K562 (cell line): ENCODE measurements around the gene NKX6-2. TPM values are rescaled to one million over a fixed set of nuclear protein-coding genes. Genes with fewer than 3 reads are reported as not detected.

Experiments used
- ATAC-seq: fragments of 200-7000 bp; cut with Tn5 transposase; 3 replicates; pipeline ENCODE4 v1.9.1; 2020; ENCODE audit warnings: moderate library complexity
- BruUV-seq: library from RNA; stranded (reverse); fragments of 400-500 nt; replicated peaks from 2 replicates; lab custom pipeline; 2021; lab: Mats Ljungman, UMichigan
- CTCF ChIA-PET: fragments of 300-600 bp; formaldehyde crosslinking; extraction: SDS; loops from one replicate; lab custom pipeline; 2021; ENCODE audit warnings: low intra/inter-chr PET ratio; lab: Yijun Ruan, JAX
- POLR2A ChIA-PET: fragments of 300-600, 350-650 bp; sonication (Branson Sonifier 250); formaldehyde crosslinking; extraction: SDS; loops from one replicate; lab custom pipeline; 2021; ENCODE audit warnings: antibody characterized with exemption, inconsistent platforms; lab: Yijun Ruan, JAX
- DNase-seq, 4 experiments: peaks; one replicate each; pipeline versions ENCODE4 v3.0.0 to v3.0.0-alpha.2; 2011 to 2018; ENCODE audit warnings: low spot score in 3 of 4, mixed read lengths in 3 of 4; ENCODE audit errors: extremely low read depth in 1 of 4
- FAIRE-seq: peaks from 2 replicates; lab custom pipeline; 2011; peaks lifted over from hg19 to GRCh38; lab: Jason Lieb, UNC
- H2AFZ ChIP-seq: 2 replicates; pipeline ENCODE4 v1.6.0; 2011; ENCODE audit warnings: low read depth, low read length, control low read depth, inconsistent platforms
- H3K27ac ChIP-seq: fragments of 200-600 bp; 3 replicates; pipeline ENCODE4 v1.8.0; 2011; ENCODE audit warnings: low read depth, mild to moderate bottlenecking, control low read depth, inconsistent platforms, low read length, moderate library complexity, mixed read lengths; ENCODE audit errors: extremely low read depth
- H3K27me3 ChIP-seq, 2 experiments: fragments of 300-600 bp in 1 of 2; 2 replicates in 1 of 2; 3 replicates in 1 of 2; pipeline versions ENCODE4 v1.6.0 to v1.8.0; 2011; ENCODE audit warnings: inconsistent platforms in 2 of 2, low read length in 2 of 2, mild to moderate bottlenecking in 1 of 2, mixed read lengths in 1 of 2, moderate library complexity in 1 of 2; ENCODE audit not compliant: control insufficient read depth in 2 of 2, insufficient read depth in 2 of 2
- H3K36me3 ChIP-seq: fragments of 300-600 bp; 3 replicates; pipeline ENCODE4 v1.8.0; 2011; ENCODE audit warnings: mild to moderate bottlenecking, low read length, inconsistent platforms; ENCODE audit not compliant: control insufficient read depth, insufficient read depth
- H3K4me1 ChIP-seq, 2 experiments: fragments of 200-600 bp in 1 of 2; replicated peaks in 1 of 2; 2 replicates in 1 of 2; 3 replicates in 1 of 2; pipeline versions ENCODE4 v1.5.1 to v1.8.0; 2011; ENCODE audit warnings: inconsistent platforms in 2 of 2, low read length in 2 of 2, mild to moderate bottlenecking in 1 of 2, mixed read lengths in 1 of 2, moderate library complexity in 1 of 2; ENCODE audit not compliant: control insufficient read depth in 2 of 2, insufficient read depth in 2 of 2
- H3K4me2 ChIP-seq: 2 replicates; pipeline ENCODE4 v1.6.1; 2011; ENCODE audit warnings: low read length, control low read depth, inconsistent platforms, mixed read lengths; ENCODE audit not compliant: insufficient read depth
- H3K4me3 ChIP-seq: fragments of 200-600 bp; sonication (generic), shearing (Covaris generic); 2 replicates; pipeline ENCODE4 v1.5.1; 2016; ENCODE audit warnings: control low read depth, inconsistent platforms
- H3K79me2 ChIP-seq: fragments of 200-600 bp; 3 replicates; pipeline ENCODE4 v1.8.0; 2011; ENCODE audit warnings: low read length, inconsistent platforms; ENCODE audit not compliant: control insufficient read depth, insufficient read depth
- H3K9ac ChIP-seq, 2 experiments: 2 replicates each; pipeline versions ENCODE4 v1.6.0 to v1.6.1; 2011; ENCODE audit warnings: low read depth in 2 of 2, low read length in 2 of 2, control low read depth in 1 of 2, inconsistent platforms in 1 of 2, mild to moderate bottlenecking in 1 of 2, mixed read lengths in 1 of 2; ENCODE audit not compliant: insufficient read depth in 1 of 2
- H3K9me1 ChIP-seq: one replicate; pipeline ENCODE4 v1.6.0; 2011; ENCODE audit warnings: inconsistent platforms, mild to moderate bottlenecking, low read length, moderate library complexity; ENCODE audit not compliant: control insufficient read depth, insufficient read depth
- H3K9me3 ChIP-seq: replicated peaks from 2 replicates; pipeline ENCODE4 v1.5.1; 2011; ENCODE audit warnings: low read depth, low read length, inconsistent platforms; ENCODE audit not compliant: control insufficient read depth, insufficient read depth
- H4K20me1 ChIP-seq: replicated peaks from 2 replicates; pipeline ENCODE4 v1.6.1; 2011; ENCODE audit warnings: low read length, inconsistent platforms, mixed read lengths; ENCODE audit not compliant: control insufficient read depth, insufficient read depth
- BHLHE40 ChIP-seq: IDR thresholded peaks from 2 replicates; pipeline ENCODE4 v1.6.1; 2011; ENCODE audit warnings: low read length, improper control_type of control experiment
- CBX8 ChIP-seq: fragments of 200-600 bp; sonication (generic); IDR thresholded peaks from 2 replicates; pipeline ENCODE4 v1.6.1; 2012; ENCODE audit warnings: borderline replicate concordance, mixed run types, low read depth, mild to moderate bottlenecking, moderate library complexity, mixed read lengths, low read length, control low read depth, inconsistent platforms; ENCODE audit not compliant: poor library complexity, severe bottlenecking; ENCODE audit errors: extremely low read depth
- CCAR2 ChIP-seq: fragments of 200-400 bp; formaldehyde crosslinking; IDR thresholded peaks from 2 replicates; pipeline ENCODE4 v1.6.1; 2017; ENCODE audit warnings: mild to moderate bottlenecking, low read depth, low read length
- GATAD2B ChIP-seq: fragments of 450-650 bp; IDR thresholded peaks from 2 replicates; pipeline ENCODE4 v1.6.1; 2017; ENCODE audit warnings: mild to moderate bottlenecking, borderline replicate concordance
- IRF2 ChIP-seq: sonication (generic); formaldehyde crosslinking; IDR thresholded peaks from 2 replicates; pipeline ENCODE4 v1.8.1; 2022; ENCODE audit warnings: mild to moderate bottlenecking, missing genetic modification reagents
- PTRF ChIP-seq: fragments of 450-650 bp; IDR thresholded peaks from 2 replicates; pipeline ENCODE4 v1.6.1; 2016; ENCODE audit warnings: mild to moderate bottlenecking, missing genetic modification characterization, missing compliant biosample characterization
- PURB ChIP-seq: sonication (generic); formaldehyde crosslinking; IDR thresholded peaks from 2 replicates; pipeline ENCODE4 v1.9.0; 2021; ENCODE audit warnings: low read depth, mild to moderate bottlenecking, missing genetic modification reagents
- RBM14 ChIP-seq: fragments of 200-400 bp; formaldehyde crosslinking; IDR thresholded peaks from 2 replicates; pipeline ENCODE4 v1.6.1; 2018; ENCODE audit warnings: low read depth, mild to moderate bottlenecking, low read length, moderate library complexity, borderline replicate concordance; ENCODE audit not compliant: insufficient read depth
- RBM25 ChIP-seq: fragments of 200-400 bp; formaldehyde crosslinking; IDR thresholded peaks from 2 replicates; pipeline ENCODE4 v1.6.1; 2018; ENCODE audit warnings: low read length, low read depth, moderate library complexity; ENCODE audit not compliant: severe bottlenecking
- TAL1 ChIP-seq: fragments of 450-650 bp; IDR thresholded peaks from 2 replicates; pipeline ENCODE4 v1.6.1; 2016; ENCODE audit warnings: mild to moderate bottlenecking
- TEAD4 ChIP-seq, 2 experiments: sonication (generic) in 1 of 2; formaldehyde crosslinking in 1 of 2; IDR thresholded peaks; 2 replicates each; pipeline versions ENCODE4 v1.6.1 to v1.8.0; 2012 to 2022; ENCODE audit warnings: borderline replicate concordance in 1 of 2, inconsistent platforms in 1 of 2, low read length in 1 of 2, mild to moderate bottlenecking in 1 of 2, missing genetic modification reagents in 1 of 2
- ZC3H4 ChIP-seq: sonication (generic); formaldehyde crosslinking; IDR thresholded peaks from 2 replicates; pipeline ENCODE4 v1.9.0; 2021; ENCODE audit warnings: missing genetic modification reagents, borderline replicate concordance
- ZFP36 ChIP-seq: fragments of 150-350 bp; IDR thresholded peaks from 2 replicates; pipeline ENCODE4 v1.6.1; 2018; ENCODE audit warnings: low read length, low read depth; ENCODE audit not compliant: partially characterized antibody
- ZNF212 ChIP-seq: fragments of 450-650 bp; formaldehyde crosslinking; IDR thresholded peaks from 2 replicates; pipeline ENCODE4 v1.4.0; 2020; ENCODE audit warnings: mild to moderate bottlenecking
- ZNF232 ChIP-seq: sonication (generic); formaldehyde crosslinking; IDR thresholded peaks from 2 replicates; pipeline ENCODE4 v1.8.0; 2022; ENCODE audit warnings: mild to moderate bottlenecking, missing genetic modification reagents
- ZNF3 ChIP-seq: fragments of 250-450 bp; sonication (Bioruptor Pico); IDR thresholded peaks from 2 replicates; pipeline ENCODE4 v1.5.0; 2021; ENCODE audit warnings: mild to moderate bottlenecking, moderate library complexity
- WGBS: fragments of 100-300 bp; shearing (Covaris generic); methylation state at CpG from one replicate; pipeline ENCODE4 v1.1.6; 2016; ENCODE audit warnings: low coverage, mixed read lengths; ENCODE audit not compliant: insufficient coverage; ENCODE audit errors: missing lambda C conversion rate; 5-methylcytosine and 5-hydroxymethylcytosine counted together
- in situ Hi-C: fragments of 300-500 bp; cut with MboI; formaldehyde crosslinking; loops from 4 replicates; pipeline ENCODE4 v1.15.0; 2018; ENCODE audit warnings: inconsistent platforms, mixed read lengths
- intact Hi-C: fragments of 100-400 bp; cut with micrococcal nuclease; formaldehyde crosslinking; loops from 2 replicates; pipeline ENCODE4 v1.14.2; 2022
- polyA plus RNA-seq, 8 experiments: library from polyadenylated mRNA; depleted of rRNA in 4 of 8; stranded (reverse) in 5 of 8; unstranded in 3 of 8; fragments of >200 nt; fragmentation: Nextera tagmentation in 2 of 8; fragmentation: Illumina TruSeq in 1 of 8; extraction: Ambion mirVana in 2 of 8; extraction: Trizol in 1 of 8; gene quantifications; 2 replicates each; pipeline versions ENCODE4 v1.2.1 to v1.2.3, GENCODE V29; 2011 to 2014; ENCODE audit warnings: inconsistent platforms in 1 of 8, missing spikeins in 1 of 8
- total RNA-seq, 7 experiments: library from RNA; depleted of rRNA in 6 of 7; stranded (reverse); fragments of >200 nt in 6 of 7; fragmentation: Illumina TruSeq in 2 of 7; extraction: Trizol in 2 of 7; gene quantifications; 2 replicates each; pipeline versions ENCODE4 v1.2.1 to v1.2.3, GENCODE V29; 2011 to 2021; ENCODE audit warnings: low replicate concordance in 1 of 7
- TF ChIP-seq, protein P1 (sequence below): sonication (generic); formaldehyde crosslinking; IDR thresholded peaks from 2 replicates; pipeline ENCODE4 v1.4.0; 2020; ENCODE audit warnings: mild to moderate bottlenecking, missing genetic modification reagents
- TF ChIP-seq, protein P2 (sequence below): IDR thresholded peaks from 2 replicates; pipeline ENCODE4 v1.6.1; 2016; ENCODE audit warnings: missing genetic modification characterization, missing compliant biosample characterization

The NKX6-2 gene
- total and polyA plus RNA-seq, 9 of the 15 experiments (the other 6 are each of a cell fraction or from before 2014, with no cell fraction given): 1.0 to 1.6 TPM; not detected in 7

DNA sequence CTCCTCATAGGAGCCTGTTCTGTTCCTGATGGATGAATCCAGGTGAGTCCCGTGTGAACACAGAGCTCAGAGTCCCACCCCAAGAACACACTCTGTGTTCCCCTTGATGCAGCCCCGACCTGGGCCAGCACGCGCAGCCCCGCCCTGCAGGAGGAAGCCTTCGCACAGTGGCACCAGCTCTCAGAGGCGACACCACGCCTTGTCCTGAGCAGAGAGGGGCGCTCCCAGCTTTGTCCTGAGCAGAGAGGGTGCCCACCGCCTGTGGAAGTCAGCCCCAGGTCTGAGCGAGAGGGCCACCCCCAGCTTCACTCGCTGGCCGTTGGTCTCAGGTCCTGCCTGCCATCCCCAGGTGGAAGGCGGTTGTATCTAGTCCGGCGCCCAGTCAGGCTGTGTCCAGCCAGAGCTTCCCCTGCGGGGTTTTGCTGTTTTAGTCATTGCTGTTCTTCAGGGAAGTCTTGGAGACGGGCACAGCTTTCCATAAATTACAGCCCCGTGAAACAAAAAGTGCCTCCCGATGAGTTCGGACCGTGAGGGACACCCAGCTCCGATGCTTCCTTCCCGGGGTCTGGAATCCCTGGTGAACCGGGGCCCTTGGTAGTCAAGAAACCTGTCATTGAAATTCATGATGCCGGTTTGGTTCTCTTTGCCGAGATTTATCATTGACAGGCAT, 43.6 kb downstream of the NKX6-2 start:
- WGBS: 68% methylated on average over 22 of the region's 27 CpGs
- no peaks in the 10 kb centered on the region for H3K9me1 ChIP-seq
- no TSS peak for BruUV-seq
- H4K20me1 ChIP-seq: no peaks in the 10 kb centered on the region
- no peak overlapping the region for H3K9ac ChIP-seq
- no peak overlapping the region for H3K4me2 ChIP-seq
- POLR2A ChIA-PET: interaction anchor here (0.7 kb wide), 1 partner anchor 8 kb away, joined by 3 read pairs; no protein-coding TSS in a partner anchor
- no peak for FAIRE-seq
- no peaks in the 10 kb centered on the region for H3K9me3 ChIP-seq
- TF ChIP-seq TAL1 (no peak), ZNF3 (no peak), ZC3H4 (no peak), RBM25 (no peak), BHLHE40 (no peak), ZNF212 (CRISPR knock-in tag) (no peak), IRF2 (CRISPR knock-in tag) (no peak), CCAR2 (no peak), PURB (no peak), ZNF232 (no peak), CBX8 (no peak), RBM14 (no peak), PTRF (no peak), GATAD2B (no peak), TEAD4 (IDR thresholded peaks at IDR 0.05; ENCODE audit: low read length) (no peak), TEAD4 (CRISPR knock-in tag; IDR thresholded peaks at IDR 0.05; ENCODE audit: borderline replicate concordance) (no peak), ZFP36 (no peak)
- TF ChIP-seq, protein P1, sequence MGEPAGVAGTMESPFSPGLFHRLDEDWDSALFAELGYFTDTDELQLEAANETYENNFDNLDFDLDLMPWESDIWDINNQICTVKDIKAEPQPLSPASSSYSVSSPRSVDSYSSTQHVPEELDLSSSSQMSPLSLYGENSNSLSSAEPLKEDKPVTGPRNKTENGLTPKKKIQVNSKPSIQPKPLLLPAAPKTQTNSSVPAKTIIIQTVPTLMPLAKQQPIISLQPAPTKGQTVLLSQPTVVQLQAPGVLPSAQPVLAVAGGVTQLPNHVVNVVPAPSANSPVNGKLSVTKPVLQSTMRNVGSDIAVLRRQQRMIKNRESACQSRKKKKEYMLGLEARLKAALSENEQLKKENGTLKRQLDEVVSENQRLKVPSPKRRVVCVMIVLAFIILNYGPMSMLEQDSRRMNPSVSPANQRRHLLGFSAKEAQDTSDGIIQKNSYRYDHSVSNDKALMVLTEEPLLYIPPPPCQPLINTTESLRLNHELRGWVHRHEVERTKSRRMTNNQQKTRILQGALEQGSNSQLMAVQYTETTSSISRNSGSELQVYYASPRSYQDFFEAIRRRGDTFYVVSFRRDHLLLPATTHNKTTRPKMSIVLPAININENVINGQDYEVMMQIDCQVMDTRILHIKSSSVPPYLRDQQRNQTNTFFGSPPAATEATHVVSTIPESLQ: no peak
- TF ChIP-seq, protein P2, sequence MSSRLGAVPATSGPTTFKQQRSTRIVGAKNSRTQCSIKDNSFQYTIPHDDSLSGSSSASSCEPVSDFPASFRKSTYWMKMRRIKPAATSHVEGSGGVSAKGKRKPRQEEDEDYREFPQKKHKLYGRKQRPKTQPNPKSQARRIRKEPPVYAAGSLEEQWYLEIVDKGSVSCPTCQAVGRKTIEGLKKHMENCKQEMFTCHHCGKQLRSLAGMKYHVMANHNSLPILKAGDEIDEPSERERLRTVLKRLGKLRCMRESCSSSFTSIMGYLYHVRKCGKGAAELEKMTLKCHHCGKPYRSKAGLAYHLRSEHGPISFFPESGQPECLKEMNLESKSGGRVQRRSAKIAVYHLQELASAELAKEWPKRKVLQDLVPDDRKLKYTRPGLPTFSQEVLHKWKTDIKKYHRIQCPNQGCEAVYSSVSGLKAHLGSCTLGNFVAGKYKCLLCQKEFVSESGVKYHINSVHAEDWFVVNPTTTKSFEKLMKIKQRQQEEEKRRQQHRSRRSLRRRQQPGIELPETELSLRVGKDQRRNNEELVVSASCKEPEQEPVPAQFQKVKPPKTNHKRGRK: no peak
- TF ChIP-seq, all 486 proteins: peak for 0
- intact Hi-C loops: no loop called here
- Histone ChIP-seq H3K27me3 (no peaks in the 10 kb centered on the region), H3K4me3 (no peak overlapping the region), H3K79me2 (no peaks in the 10 kb centered on the region), H3K4me1 (no peaks in the 10 kb centered on the region; a peak in 1 of 5 replicates), H3K27ac (no peak overlapping the region), H3K36me3 (no peaks in the 10 kb centered on the region), H2AFZ (no peak overlapping the region)
- ATAC-seq (no peak), DNase-seq (no peak)
- CTCF ChIA-PET: no interaction called here
- in situ Hi-C loops: no loop called here
